Left hindlimb (tissue), 1 donor: ENCODE measurements around the gene ARHGAP6.

Experiments
- DNase-seq: peaks from one replicate; pipeline ENCODE4 v3.0.0-alpha.2; 2018

ARHGAP6 gene

GRCh38 chrX:11665168-11666111 is at the start of gene ARHGAP6:
Gene ARHGAP6, minus strand, starts transcription at chrX:11665920. Its CDS starts 1,092 bp downstream, at chrX:11664828.
- peak; percentile 68 for DNase-seq

GRCh38 chrX:11704725-11705495 is 39.2 kb upstream of the ARHGAP6 start:
- no peak for DNase-seq

- no peak for DNase-seq
Measured at GRCh38 chrX:11703855-11704254, 38.1 kb upstream of the ARHGAP6 start.

GRCh38 chrX:11702965-11703631 is 37.4 kb upstream of the ARHGAP6 start:
- DNase-seq = no peak

GRCh38 chrX:11702420-11702819 is 36.7 kb upstream of the ARHGAP6 start:
- DNase-seq = no peak

- DNase-seq = no peak
Measured at GRCh38 chrX:11698702-11699101, 33.0 kb upstream of the ARHGAP6 start.

- no peak for DNase-seq
Measured at GRCh38 chrX:11688201-11688600, 22.5 kb upstream of the ARHGAP6 start.

GRCh38 chrX:11687157-11687556 is 21.4 kb upstream of the ARHGAP6 start:
- DNase-seq = no peak

- no peak for DNase-seq
Measured at GRCh38 chrX:11683057-11683456, 17.3 kb upstream of the ARHGAP6 start.

- DNase-seq = no peak
Measured at GRCh38 chrX:11678158-11678557, 12.4 kb upstream of the ARHGAP6 start.

- no peak for DNase-seq
Measured at GRCh38 chrX:11672213-11672612, 6.5 kb upstream of the ARHGAP6 start.

- DNase-seq = no peak
Measured at GRCh38 chrX:11670316-11670715, 4.6 kb upstream of the ARHGAP6 start.

- no peak for DNase-seq
Measured at GRCh38 chrX:11666952-11667685, 1.4 kb upstream of the ARHGAP6 start.

- DNase-seq = no peak
Measured at GRCh38 chrX:11666164-11666563, 444 bp upstream of the ARHGAP6 start.

GRCh38 chrX:11664211-11665167 is 1.2 kb downstream of the ARHGAP6 start:
- DNase-seq = no peak

- DNase-seq = no peak
Measured at GRCh38 chrX:11663875-11664210, 1.9 kb downstream of the ARHGAP6 start.

- DNase-seq = no peak
Measured at GRCh38 chrX:11655282-11656015, 10.3 kb downstream of the ARHGAP6 start.

- no peak for DNase-seq
Measured at GRCh38 chrX:11648705-11649519, 16.8 kb downstream of the ARHGAP6 start.

- no peak for DNase-seq
Measured at GRCh38 chrX:11647138-11647537, 18.6 kb downstream of the ARHGAP6 start.
